IMR-90 (cell line): ENCODE measurements around the gene MAMLD1. TPM values are rescaled to one million over a fixed set of nuclear protein-coding genes. Genes with fewer than 3 reads are reported as not detected.

Source experiments
- ATAC-seq: fragments of 200-7000 bp; cut with Tn5 transposase; 2 replicates; pipeline ENCODE4 v1.9.1; 2020; ENCODE audit warnings: low read depth, mild to moderate bottlenecking, moderate library complexity
- BruUV-seq: library from RNA; stranded (reverse); fragments of 400-500 nt; replicated peaks from 2 replicates; lab custom pipeline; 2021; lab: Mats Ljungman, UMichigan
- CTCF ChIA-PET: fragments of 300-600 bp; formaldehyde crosslinking; extraction: SDS; loops from one replicate; lab custom pipeline; 2021; ENCODE audit warnings: antibody characterized with exemption; lab: Yijun Ruan, JAX
- POLR2A ChIA-PET: fragments of 300-600 bp; sonication (Branson Sonifier 250); formaldehyde crosslinking; loops from one replicate; lab custom pipeline; 2022; ENCODE audit warnings: antibody characterized with exemption; ENCODE audit not compliant: unreplicated experiment; lab: Charles Lee
- DNase-seq: peaks from one replicate; pipeline ENCODE4 v3.0.0; 2013
- H2AFZ ChIP-seq: replicated peaks from 2 replicates; pipeline ENCODE3; 2013; ENCODE audit warnings: low read length, mild to moderate bottlenecking; ENCODE audit not compliant: poor library complexity
- H2AK5ac ChIP-seq: 2 replicates; pipeline ENCODE4 v1.6.1; 2013; ENCODE audit warnings: low read depth, low read length, inconsistent platforms
- H2AK9ac ChIP-seq: replicated peaks from 2 replicates; pipeline ENCODE3; 2013; ENCODE audit warnings: mild to moderate bottlenecking, low read depth, low read length, moderate library complexity; ENCODE audit not compliant: poor library complexity
- H2BK120ac ChIP-seq: 2 replicates; pipeline ENCODE4 v1.6.1; 2013; ENCODE audit warnings: low read depth, low read length, inconsistent platforms
- H2BK15ac ChIP-seq: 3 replicates; pipeline ENCODE4 v1.6.1; 2013; ENCODE audit warnings: low read depth, low read length, inconsistent platforms
- H2BK20ac ChIP-seq: 2 replicates; pipeline ENCODE4 v1.6.1; 2013; ENCODE audit warnings: low read depth, mild to moderate bottlenecking, inconsistent platforms, low read length, moderate library complexity
- H2BK5ac ChIP-seq: 2 replicates; pipeline ENCODE4 v1.6.1; 2013; ENCODE audit warnings: mild to moderate bottlenecking, low read depth, low read length, inconsistent platforms; ENCODE audit not compliant: poor library complexity, severe bottlenecking
- H3K14ac ChIP-seq: replicated peaks from 2 replicates; pipeline ENCODE4 v1.6.1; 2013; ENCODE audit warnings: low read depth, low read length, inconsistent platforms
- H3K18ac ChIP-seq: 2 replicates; pipeline ENCODE4 v1.6.1; 2013; ENCODE audit warnings: low read depth, low read length, control low read depth
- H3K23ac ChIP-seq: 2 replicates; pipeline ENCODE4 v1.6.1; 2013; ENCODE audit warnings: low read depth, low read length, inconsistent platforms
- H3K27ac ChIP-seq: 2 replicates; pipeline ENCODE4 v1.5.1; 2013; ENCODE audit warnings: mild to moderate bottlenecking, control low read depth, low read length; ENCODE audit not compliant: insufficient read depth
- H3K27me3 ChIP-seq: 2 replicates; pipeline ENCODE4 v1.6.1; 2013; ENCODE audit warnings: low read length; ENCODE audit not compliant: control insufficient read depth, insufficient read depth
- H3K36me3 ChIP-seq: 2 replicates; pipeline ENCODE4 v1.6.1; 2013; ENCODE audit warnings: low read length, mixed read lengths; ENCODE audit not compliant: control insufficient read depth, insufficient read depth
- H3K4ac ChIP-seq: 2 replicates; pipeline ENCODE4 v1.6.1; 2013; ENCODE audit warnings: low read depth, low read length, inconsistent platforms
- H3K4me1 ChIP-seq: 2 replicates; pipeline ENCODE4 v1.6.1; 2013; ENCODE audit warnings: low read length, mixed read lengths; ENCODE audit not compliant: control insufficient read depth, insufficient read depth
- H3K4me2 ChIP-seq: 2 replicates; pipeline ENCODE4 v1.6.1; 2013; ENCODE audit warnings: low read depth, mild to moderate bottlenecking, control low read depth, low read length, moderate library complexity
- H3K4me3 ChIP-seq: 2 replicates; pipeline ENCODE4 v1.5.1; 2013; ENCODE audit warnings: low read depth, mild to moderate bottlenecking, control low read depth, low read length, moderate library complexity; ENCODE audit not compliant: insufficient read depth
- H3K56ac ChIP-seq: 2 replicates; pipeline ENCODE4 v1.6.1; 2013; ENCODE audit warnings: low read length, inconsistent platforms; ENCODE audit not compliant: insufficient read depth; ENCODE audit errors: extremely low read depth
- H3K79me1 ChIP-seq, 2 experiments: 2 replicates each; pipeline ENCODE4 v1.6.1; 2013; ENCODE audit warnings: low read length in 2 of 2, inconsistent platforms in 1 of 2, low read depth in 1 of 2
- H3K9ac ChIP-seq: 2 replicates; pipeline ENCODE4 v1.6.1; 2013; ENCODE audit warnings: low read depth, low read length, control low read depth
- H3K9me1 ChIP-seq: 2 replicates; pipeline ENCODE4 v1.6.1; 2013; ENCODE audit warnings: low read length, inconsistent platforms; ENCODE audit not compliant: insufficient read depth
- H3K9me3 ChIP-seq: 2 replicates; pipeline ENCODE4 v1.6.1; 2013; ENCODE audit warnings: low read length; ENCODE audit not compliant: control insufficient read depth, insufficient read depth
- H4K20me1 ChIP-seq: 2 replicates; pipeline ENCODE4 v1.6.1; 2013; ENCODE audit warnings: low read length, inconsistent platforms; ENCODE audit not compliant: insufficient read depth
- H4K5ac ChIP-seq: 2 replicates; pipeline ENCODE4 v1.6.1; 2013; ENCODE audit warnings: mild to moderate bottlenecking, low read depth, low read length, control low read depth
- H4K8ac ChIP-seq, 2 experiments: 2 replicates each; pipeline ENCODE4 v1.6.1; 2013; ENCODE audit warnings: low read depth in 2 of 2, low read length in 2 of 2, control low read depth in 1 of 2, inconsistent platforms in 1 of 2
- H4K91ac ChIP-seq: 2 replicates; pipeline ENCODE4 v1.6.1; 2013; ENCODE audit warnings: low read depth, low read length, inconsistent platforms; ENCODE audit not compliant: insufficient read depth
- BHLHE40 ChIP-seq: fragments of 150-350 bp; IDR thresholded peaks from 2 replicates; pipeline ENCODE4 v1.6.1; 2016; ENCODE audit warnings: mild to moderate bottlenecking, low read depth, low read length
- CEBPB ChIP-seq: IDR thresholded peaks from 2 replicates; pipeline ENCODE4 v1.6.1; 2012; ENCODE audit warnings: low read depth, low read length, improper control_type of control experiment
- CHD1 ChIP-seq: IDR thresholded peaks from 2 replicates; pipeline ENCODE4 v1.6.1; 2012; ENCODE audit warnings: low read depth, low read length, improper control_type of control experiment
- FOS ChIP-seq: fragments of 150-350 bp; IDR thresholded peaks from 2 replicates; pipeline ENCODE4 v1.6.1; 2016; ENCODE audit warnings: low read depth, low read length
- MXI1 ChIP-seq: IDR thresholded peaks from 2 replicates; pipeline ENCODE4 v1.6.1; 2012; ENCODE audit warnings: low read depth, mild to moderate bottlenecking, low read length, moderate library complexity, borderline replicate concordance
- NFE2L2 ChIP-seq: fragments of 150-350 bp; IDR thresholded peaks from 2 replicates; pipeline ENCODE4 v1.6.1; 2016; ENCODE audit warnings: low read depth, mild to moderate bottlenecking, low read length
- RAD21 ChIP-seq: IDR thresholded peaks from 2 replicates; pipeline ENCODE4 v1.6.1; 2012; ENCODE audit warnings: low read length, improper control_type of control experiment
- RCOR1 ChIP-seq: IDR thresholded peaks from 2 replicates; pipeline ENCODE4 v1.6.1; 2012; ENCODE audit warnings: mild to moderate bottlenecking, low read length, improper control_type of control experiment; ENCODE audit not compliant: insufficient replicate concordance
- RFX5 ChIP-seq: IDR thresholded peaks from 2 replicates; pipeline ENCODE4 v1.8.0; 2012; ENCODE audit warnings: low read depth, mild to moderate bottlenecking, low read length, moderate library complexity
- SMC3 ChIP-seq: fragments of 150-350 bp; IDR thresholded peaks from 2 replicates; pipeline ENCODE4 v1.6.1; 2016; ENCODE audit warnings: low read depth, mild to moderate bottlenecking, antibody characterized with exemption, low read length, moderate library complexity
- WGBS, 2 experiments: methylation state at CpG; one replicate each; pipeline versions ENCODE4 v1.1.5 to v1.1.7; 2013; ENCODE audit warnings: missing lambda C conversion rate in 2 of 2; ENCODE audit not compliant: insufficient read length in 1 of 2; ENCODE audit errors: extremely low coverage in 2 of 2; 5-methylcytosine and 5-hydroxymethylcytosine counted together
- dilution Hi-C: fragments of 300-500 bp; cut with HindIII; formaldehyde crosslinking; loops from one replicate; pipeline ENCODE4 v1.14.3; 2018; ENCODE audit warnings: low sequenced_read_pairs; ENCODE audit not compliant: unreplicated experiment
- in situ Hi-C: fragments of 300-500 bp; cut with MboI; formaldehyde crosslinking; loops from 3 replicates; pipeline ENCODE4 v1.14.3; 2019; ENCODE audit warnings: low sequenced_read_pairs, inconsistent platforms, mixed read lengths
- intact Hi-C: fragments of 100-400 bp; cut with micrococcal nuclease; formaldehyde crosslinking; loops from 2 replicates; pipeline ENCODE4 v1.10.0; 2022
- polyA plus RNA-seq, 3 experiments: library from polyadenylated mRNA; depleted of rRNA; stranded (reverse); fragments of >200 nt; gene quantifications; 2 replicates each; pipeline ENCODE4 v1.2.3, GENCODE V29; 2012; ENCODE audit warnings: low replicate concordance in 1 of 3
- total RNA-seq: library from RNA; depleted of rRNA; stranded (reverse); fragments of >200 nt; gene quantifications from 2 replicates; pipeline ENCODE4 v1.2.3, GENCODE V29; 2012
- TF ChIP-seq, protein P1 (sequence below): conservative IDR thresholded peaks from 2 replicates; pipeline ENCODE4 v1.5.1; 2012; ENCODE audit warnings: mild to moderate bottlenecking, low read depth, low read length, improper control_type of control experiment
- TF ChIP-seq, protein P2 (sequence below): fragments of 150-350 bp; IDR thresholded peaks from 2 replicates; pipeline ENCODE4 v1.6.1; 2016; ENCODE audit warnings: low read depth, mild to moderate bottlenecking, low read length, moderate library complexity, borderline replicate concordance
- TF ChIP-seq, protein P3 (sequence below): fragments of 150-350 bp; IDR thresholded peaks from 2 replicates; pipeline ENCODE4 v1.6.1; 2017; ENCODE audit warnings: mild to moderate bottlenecking, antibody characterized with exemption, low read length, low read depth

The MAMLD1 gene
- total and polyA plus RNA-seq, 2 of the 4 experiments (the other 2 are of a cell fraction), result 1.4 to 11.0 TPM

- intact Hi-C loops, result no loop called here
- CTCF ChIA-PET, result interaction anchor here (0.6 kb wide), 1 partner anchor 33 kb away, joined by 3 read pairs; no protein-coding TSS in a partner anchor
- H2BK120ac ChIP-seq, result no peak overlapping the region
Observed at GRCh38 chrX:150548684-150549083, 185.6 kb downstream of the MAMLD1 start.

More at GRCh38 chrX:150548684-150549083, 185.6 kb downstream of the MAMLD1 start:
- POLR2A ChIA-PET, result no interaction called here
- WGBS, 2 experiments, result no CpG with 5 or more reads among the region's 2 CpGs
- Histone ChIP-seq H3K23ac (no peak overlapping the region), H2BK20ac (no peak overlapping the region), H3K4ac (no peak overlapping the region), H4K8ac (no peak overlapping the region), H3K4me1 (no peaks in the 10 kb centered on the region), H2AFZ (peak overlapping the region; percentile 38), H3K27me3 (peaks cover 10% of the 10 kb centered on the region; the same call in 1 of the 2 replicates), H3K14ac (no peak overlapping the region), H4K20me1 (no peaks in the 10 kb centered on the region), H3K56ac (no peak overlapping the region), H2BK15ac (no peak overlapping the region), H3K9ac (no peak overlapping the region), H3K18ac (no peak overlapping the region), H2AK5ac (no peak overlapping the region; the same call in 1 of the 2 replicates), H3K27ac (no peak overlapping the region), H3K9me1 (no peaks in the 10 kb centered on the region), H4K5ac (no peak overlapping the region), H3K4me3 (no peak overlapping the region), H3K9me3 (no peaks in the 10 kb centered on the region), H2BK5ac (no peak overlapping the region), H3K79me1 (no peaks in the 10 kb centered on the region), H3K4me2 (no peak overlapping the region), H3K36me3 (no peaks in the 10 kb centered on the region), H4K91ac (no peak overlapping the region), H2AK9ac (no peak overlapping the region)
- in situ Hi-C loops (no loop called here), dilution Hi-C loops (no loop called here)
- TF ChIP-seq, protein P1, sequence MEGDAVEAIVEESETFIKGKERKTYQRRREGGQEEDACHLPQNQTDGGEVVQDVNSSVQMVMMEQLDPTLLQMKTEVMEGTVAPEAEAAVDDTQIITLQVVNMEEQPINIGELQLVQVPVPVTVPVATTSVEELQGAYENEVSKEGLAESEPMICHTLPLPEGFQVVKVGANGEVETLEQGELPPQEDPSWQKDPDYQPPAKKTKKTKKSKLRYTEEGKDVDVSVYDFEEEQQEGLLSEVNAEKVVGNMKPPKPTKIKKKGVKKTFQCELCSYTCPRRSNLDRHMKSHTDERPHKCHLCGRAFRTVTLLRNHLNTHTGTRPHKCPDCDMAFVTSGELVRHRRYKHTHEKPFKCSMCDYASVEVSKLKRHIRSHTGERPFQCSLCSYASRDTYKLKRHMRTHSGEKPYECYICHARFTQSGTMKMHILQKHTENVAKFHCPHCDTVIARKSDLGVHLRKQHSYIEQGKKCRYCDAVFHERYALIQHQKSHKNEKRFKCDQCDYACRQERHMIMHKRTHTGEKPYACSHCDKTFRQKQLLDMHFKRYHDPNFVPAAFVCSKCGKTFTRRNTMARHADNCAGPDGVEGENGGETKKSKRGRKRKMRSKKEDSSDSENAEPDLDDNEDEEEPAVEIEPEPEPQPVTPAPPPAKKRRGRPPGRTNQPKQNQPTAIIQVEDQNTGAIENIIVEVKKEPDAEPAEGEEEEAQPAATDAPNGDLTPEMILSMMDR, result no peak
- TF ChIP-seq CEBPB, result no peak
- no peak for TF ChIP-seq CHD1
- TF ChIP-seq, protein P2, sequence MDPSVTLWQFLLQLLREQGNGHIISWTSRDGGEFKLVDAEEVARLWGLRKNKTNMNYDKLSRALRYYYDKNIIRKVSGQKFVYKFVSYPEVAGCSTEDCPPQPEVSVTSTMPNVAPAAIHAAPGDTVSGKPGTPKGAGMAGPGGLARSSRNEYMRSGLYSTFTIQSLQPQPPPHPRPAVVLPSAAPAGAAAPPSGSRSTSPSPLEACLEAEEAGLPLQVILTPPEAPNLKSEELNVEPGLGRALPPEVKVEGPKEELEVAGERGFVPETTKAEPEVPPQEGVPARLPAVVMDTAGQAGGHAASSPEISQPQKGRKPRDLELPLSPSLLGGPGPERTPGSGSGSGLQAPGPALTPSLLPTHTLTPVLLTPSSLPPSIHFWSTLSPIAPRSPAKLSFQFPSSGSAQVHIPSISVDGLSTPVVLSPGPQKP, result no peak
- TF ChIP-seq SMC3, result no peak
- TF ChIP-seq, protein P3, sequence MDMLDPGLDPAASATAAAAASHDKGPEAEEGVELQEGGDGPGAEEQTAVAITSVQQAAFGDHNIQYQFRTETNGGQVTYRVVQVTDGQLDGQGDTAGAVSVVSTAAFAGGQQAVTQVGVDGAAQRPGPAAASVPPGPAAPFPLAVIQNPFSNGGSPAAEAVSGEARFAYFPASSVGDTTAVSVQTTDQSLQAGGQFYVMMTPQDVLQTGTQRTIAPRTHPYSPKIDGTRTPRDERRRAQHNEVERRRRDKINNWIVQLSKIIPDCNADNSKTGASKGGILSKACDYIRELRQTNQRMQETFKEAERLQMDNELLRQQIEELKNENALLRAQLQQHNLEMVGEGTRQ, result no peak
- no peak for TF ChIP-seq FOS
- no peak for TF ChIP-seq RFX5
- no peak for TF ChIP-seq MXI1
- TF ChIP-seq RAD21, result no peak
- TF ChIP-seq RCOR1, result no peak
- no peak for TF ChIP-seq NFE2L2
- no peak for TF ChIP-seq BHLHE40
- ATAC-seq (no peak; the same call in 1 of the 2 replicates), DNase-seq (peak; percentile 39)
- no TSS peak for BruUV-seq
